Activated T-cell treated with anti-CD3 and anti-CD28 coated beads, Interleukin-2, amount 50 U/mL, for 4 hours (primary cell): ENCODE measurements around the gene RB1. TPM values are rescaled to one million over a fixed set of nuclear protein-coding genes. Genes with fewer than 3 reads are reported as not detected.
"Not testable (repeated sequence)": the region's sequence is repeated elsewhere in the genome, so short reads cannot be mapped to it uniquely, and the experiment has no call there.

Experiments used
- ATAC-seq, 2 donors: fragments of 200-7000 bp; cut with Tn5 transposase; one replicate each; pipeline ENCODE4 v1.10.0; 2021
- DNase-seq: peaks from one replicate; pipeline ENCODE4 v3.0.0-alpha.2; 2020
- H3K27me3 Mint-ChIP-seq: one replicate; pipeline ENCODE4 v1.8.0; 2021; ENCODE audit warnings: low read depth, mixed read lengths
- H3K36me3 Mint-ChIP-seq: one replicate; pipeline ENCODE4 v1.8.0; 2022; ENCODE audit warnings: mixed read lengths; ENCODE audit not compliant: insufficient read depth
- H3K4me1 Mint-ChIP-seq: one replicate; pipeline ENCODE4 v1.8.0; 2021; ENCODE audit warnings: low read depth, mixed read lengths
- H3K4me3 Mint-ChIP-seq: one replicate; pipeline ENCODE4 v1.8.0; 2021; ENCODE audit warnings: mild to moderate bottlenecking, moderate library complexity, mixed read lengths
- H3K9me3 Mint-ChIP-seq: one replicate; pipeline ENCODE4 v1.8.0; 2021; ENCODE audit warnings: mixed read lengths
- total RNA-seq, 3 donors: library from RNA; stranded (reverse); gene quantifications; one replicate each; pipeline ENCODE4 v1.2.1, GENCODE V29; 2021

Gene RB1
- total RNA-seq, 3 donors from 2014 or later: 27.8 to 31.4 (median 30.2) TPM

GRCh38 chr13:48349525-48349924 lies 46.0 kb downstream of the RB1 start:
- ATAC-seq (no peak), DNase-seq (no peak)
- Mint-ChIP-seq H3K36me3 (peaks cover 59% of the 10 kb centered on the region), H3K27me3 (no peaks in the 10 kb centered on the region), H3K9me3 (peaks cover 26% of the 10 kb centered on the region), H3K4me1 (no peaks in the 10 kb centered on the region), H3K4me3 (no peak overlapping the region)

DNA sequence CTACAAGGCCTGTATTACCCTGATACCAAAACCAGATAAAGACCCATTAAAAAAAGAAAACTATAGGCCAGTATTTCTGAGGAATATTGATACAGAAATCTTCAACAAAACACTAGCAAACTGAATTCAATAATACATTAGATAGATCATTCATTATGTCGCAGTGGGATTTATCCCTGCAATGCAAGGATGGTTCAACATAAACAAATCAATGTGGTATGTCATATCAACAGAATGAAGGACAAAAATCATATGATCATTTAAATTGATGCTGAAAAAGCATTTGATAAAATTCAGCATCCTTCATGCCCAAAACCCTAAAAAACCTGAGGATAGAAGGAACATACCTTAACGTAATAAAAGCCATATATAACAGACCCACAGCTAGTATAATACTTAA lies 50.0 kb downstream of the RB1 start:
- no peaks in the 10 kb centered on the region for H3K4me1 Mint-ChIP-seq
- H3K27me3 Mint-ChIP-seq: no peaks in the 10 kb centered on the region
- DNase-seq: no peak
- no peak overlapping the region for H3K4me3 Mint-ChIP-seq
- peaks cover 50% of the 10 kb centered on the region for H3K36me3 Mint-ChIP-seq
- no peak for ATAC-seq
- H3K9me3 Mint-ChIP-seq: peaks cover 32% of the 10 kb centered on the region

DNA sequence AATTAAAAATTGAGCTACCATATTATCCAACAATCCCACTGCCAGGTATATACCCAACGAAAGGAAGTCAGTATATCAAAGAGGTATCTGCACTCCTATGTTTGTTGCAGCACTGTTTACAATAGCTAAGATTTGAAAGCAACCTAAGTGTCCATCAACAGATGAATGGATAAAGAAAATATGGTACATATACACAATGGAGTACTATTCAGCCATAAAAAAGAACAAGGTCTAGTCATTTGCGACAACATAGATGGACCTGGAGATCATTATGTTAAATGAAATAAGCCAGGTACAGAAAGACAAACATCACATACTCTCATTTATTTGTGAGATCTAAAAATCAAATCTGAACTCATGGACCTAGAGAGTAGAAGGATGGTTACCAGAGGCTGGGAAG lies 52.0 kb downstream of the RB1 start:
- ATAC-seq, H3K4me3 Mint-ChIP-seq, H3K27me3 Mint-ChIP-seq: not testable (repeated sequence)

DNA sequence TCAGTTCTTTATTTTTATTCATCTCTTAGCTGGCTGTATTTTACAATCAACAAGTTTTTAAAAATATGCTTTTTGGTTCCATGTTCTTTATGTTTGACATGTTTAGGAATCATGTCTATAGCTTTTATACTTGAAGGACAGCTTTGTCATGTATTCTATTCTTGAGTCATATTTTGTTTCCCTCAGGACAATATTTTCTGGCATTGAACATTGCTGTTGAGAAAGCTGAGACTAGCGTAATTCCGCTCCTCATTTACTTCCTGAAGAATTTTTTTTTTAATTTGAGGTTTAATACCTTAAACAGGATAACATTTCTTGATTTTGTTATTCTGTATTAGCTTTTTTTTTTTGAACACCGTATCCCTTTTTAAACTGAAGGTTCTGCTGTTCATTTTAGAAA lies 53.2 kb downstream of the RB1 start:
- H3K36me3 Mint-ChIP-seq: peaks cover 33% of the 10 kb centered on the region
- DNase-seq: no peak
- H3K4me3 Mint-ChIP-seq: no peak overlapping the region
- ATAC-seq: no peak
- H3K4me1 Mint-ChIP-seq: no peaks in the 10 kb centered on the region
- H3K9me3 Mint-ChIP-seq: peaks cover 25% of the 10 kb centered on the region
- no peaks in the 10 kb centered on the region for H3K27me3 Mint-ChIP-seq

More for the DNA sequence above, 52.0 kb downstream of the RB1 start:
- not testable (repeated sequence) for H3K4me1 Mint-ChIP-seq, DNase-seq
- Mint-ChIP-seq H3K36me3 (peaks cover 43% of the 10 kb centered on the region), H3K9me3 (peaks cover 32% of the 10 kb centered on the region)

DNA sequence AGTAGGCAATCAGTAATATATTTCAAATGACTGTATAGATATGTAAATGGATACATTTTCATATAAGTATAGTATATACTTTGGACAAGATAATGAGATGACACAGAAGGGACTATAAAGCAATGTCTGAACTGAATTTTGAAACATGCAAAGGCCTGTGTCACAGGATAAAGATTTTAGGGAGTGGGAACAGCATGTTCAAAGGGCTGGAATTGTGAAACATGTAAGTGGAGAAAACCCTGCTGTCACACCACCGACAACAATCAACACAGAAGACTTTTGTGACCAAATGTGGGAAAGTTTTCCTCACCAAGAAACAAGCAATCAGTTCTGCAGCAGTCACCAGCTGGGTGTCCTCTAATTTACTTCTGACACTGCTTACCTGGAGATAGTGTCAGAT lies 66.4 kb downstream of the RB1 start:
- ATAC-seq (no peak), DNase-seq (no peak)
- H3K27me3 Mint-ChIP-seq: no peaks in the 10 kb centered on the region
- H3K4me3 Mint-ChIP-seq: no peak overlapping the region
- peaks cover 4% of the 10 kb centered on the region for H3K9me3 Mint-ChIP-seq
- peaks cover 27% of the 10 kb centered on the region for H3K36me3 Mint-ChIP-seq
- H3K4me1 Mint-ChIP-seq: peaks cover 2% of the 10 kb centered on the region

DNA sequence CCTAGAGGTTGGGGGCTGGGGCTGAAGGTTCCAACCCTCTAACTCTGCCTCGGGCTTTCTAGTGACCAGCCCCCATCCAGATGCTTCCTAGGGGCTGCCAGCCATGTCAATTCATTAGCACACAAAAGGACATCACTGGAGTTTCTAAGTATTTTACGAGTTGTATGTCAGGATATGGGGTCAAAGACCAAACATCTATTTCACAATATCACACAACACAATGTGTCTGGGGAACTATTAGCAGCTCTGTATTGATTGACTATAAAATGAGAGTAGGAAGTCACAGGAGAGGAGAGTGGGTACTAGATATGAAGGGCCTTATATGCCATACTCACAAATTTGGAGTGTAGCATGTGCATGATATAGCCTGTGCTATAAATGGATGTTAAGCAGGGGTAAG lies 67.3 kb downstream of the RB1 start:
- H3K36me3 Mint-ChIP-seq: peaks cover 30% of the 10 kb centered on the region
- H3K9me3 Mint-ChIP-seq: peaks cover 4% of the 10 kb centered on the region
- H3K4me1 Mint-ChIP-seq: peaks cover 2% of the 10 kb centered on the region
- H3K27me3 Mint-ChIP-seq: no peaks in the 10 kb centered on the region
- H3K4me3 Mint-ChIP-seq: no peak overlapping the region
- DNase-seq (no peak), ATAC-seq (no peak)

DNA sequence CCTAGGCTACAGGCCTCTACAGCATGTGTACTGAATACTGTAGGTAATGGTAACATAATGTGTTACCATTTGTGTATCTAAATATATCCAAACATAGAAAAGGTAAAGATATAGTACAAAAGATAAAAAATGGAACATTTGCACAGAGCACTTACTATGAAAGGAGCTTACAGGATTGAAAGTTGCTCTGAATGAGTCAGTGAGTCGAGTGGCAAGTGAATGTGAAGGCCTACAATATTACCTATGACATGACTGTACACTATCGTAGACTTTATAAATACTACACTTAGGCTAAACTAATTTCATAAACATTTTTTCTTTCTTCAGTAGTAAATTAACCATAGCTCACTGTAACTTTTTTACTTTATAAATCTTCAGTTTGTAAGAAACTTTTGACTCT lies 74.3 kb downstream of the RB1 start:
- H3K9me3 Mint-ChIP-seq: peaks cover 4% of the 10 kb centered on the region
- H3K4me1 Mint-ChIP-seq: no peaks in the 10 kb centered on the region
- H3K36me3 Mint-ChIP-seq: peaks cover 42% of the 10 kb centered on the region
- no peak for ATAC-seq
- no peaks in the 10 kb centered on the region for H3K27me3 Mint-ChIP-seq
- DNase-seq: no peak
- H3K4me3 Mint-ChIP-seq: no peak overlapping the region

DNA sequence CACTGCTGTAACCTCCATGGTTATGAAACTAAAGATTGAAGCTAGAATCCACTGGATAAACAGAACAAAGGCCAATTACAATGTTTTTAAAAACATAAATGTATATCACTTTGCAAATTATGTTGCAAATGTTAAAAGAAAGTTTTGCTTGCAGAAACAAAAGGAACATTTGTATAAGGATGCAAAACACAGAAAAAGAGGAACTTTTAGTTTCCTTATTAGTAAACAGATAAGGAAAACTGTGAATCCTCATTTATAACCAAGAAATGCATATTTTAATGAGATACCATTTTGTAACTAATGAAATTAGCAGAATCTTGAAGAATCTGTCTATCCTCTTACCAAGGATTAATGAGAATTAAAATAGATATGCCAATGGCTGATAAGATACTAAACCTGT lies 77.0 kb downstream of the RB1 start:
- ATAC-seq: no peak
- DNase-seq: no peak
- no peak overlapping the region for H3K4me3 Mint-ChIP-seq
- peaks cover 36% of the 10 kb centered on the region for H3K36me3 Mint-ChIP-seq
- no peaks in the 10 kb centered on the region for H3K27me3 Mint-ChIP-seq
- H3K9me3 Mint-ChIP-seq: no peaks in the 10 kb centered on the region
- peaks cover 2% of the 10 kb centered on the region for H3K4me1 Mint-ChIP-seq

DNA sequence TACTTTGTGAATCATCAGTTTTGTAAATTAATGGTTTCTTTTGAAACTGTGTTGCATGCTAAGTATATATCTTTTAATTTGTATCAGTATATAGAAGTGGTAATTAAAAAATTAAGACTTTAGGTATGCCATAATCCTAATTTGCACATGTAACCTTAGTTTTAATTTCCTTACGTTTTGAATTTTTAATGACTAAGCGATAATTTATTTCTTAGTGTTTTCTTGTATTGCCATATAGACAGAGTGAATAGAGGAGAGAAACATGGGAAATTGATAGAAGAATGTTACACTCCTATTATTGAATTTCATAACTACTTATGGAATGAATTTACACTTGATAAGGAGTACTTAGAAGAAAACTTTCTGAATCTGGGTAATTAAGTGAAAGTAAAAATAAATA lies 79.8 kb downstream of the RB1 start:
- Mint-ChIP-seq H3K9me3 (no peaks in the 10 kb centered on the region), H3K27me3 (no peaks in the 10 kb centered on the region), H3K4me1 (peaks cover 4% of the 10 kb centered on the region), H3K36me3 (peaks cover 36% of the 10 kb centered on the region), H3K4me3 (no peak overlapping the region)
- no peak for DNase-seq
- no peak for ATAC-seq

- Mint-ChIP-seq H3K36me3 (peaks cover 42% of the 10 kb centered on the region), H3K9me3 (peaks cover 16% of the 10 kb centered on the region), H3K27me3 (no peaks in the 10 kb centered on the region), H3K4me1 (peaks cover 8% of the 10 kb centered on the region), H3K4me3 (no peak overlapping the region)
- DNase-seq (no peak), ATAC-seq (no peak)
Observed at GRCh38 chr13:48386816-48387215, 83.3 kb downstream of the RB1 start.

DNA sequence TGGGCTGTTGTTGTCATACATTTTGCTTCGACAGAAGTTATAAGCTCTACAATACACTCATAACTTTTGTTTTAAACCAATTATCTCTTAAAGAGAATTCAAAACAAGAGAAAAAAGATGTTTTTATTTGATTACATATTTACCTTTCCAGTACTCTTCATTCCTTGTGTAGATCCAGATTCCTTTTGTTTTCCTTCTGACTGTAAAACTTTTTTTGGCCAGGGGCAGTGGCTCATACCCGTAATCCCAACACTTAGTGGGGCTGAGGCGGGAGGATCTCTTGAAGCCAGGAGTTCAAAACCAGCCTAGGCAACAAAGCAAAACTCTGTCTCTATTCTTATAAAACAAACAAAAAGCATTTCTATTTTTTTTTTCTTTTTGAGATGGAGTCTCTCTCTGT lies 87.7 kb downstream of the RB1 start:
- Mint-ChIP-seq H3K36me3 (peaks cover 60% of the 10 kb centered on the region), H3K4me3 (no peak overlapping the region), H3K9me3 (peaks cover 32% of the 10 kb centered on the region), H3K4me1 (peaks cover 7% of the 10 kb centered on the region), H3K27me3 (no peaks in the 10 kb centered on the region)
- no peak for ATAC-seq
- no peak for DNase-seq

- DNase-seq (no peak), ATAC-seq (no peak)
- Mint-ChIP-seq H3K27me3 (no peaks in the 10 kb centered on the region), H3K9me3 (peaks cover 32% of the 10 kb centered on the region), H3K4me1 (peaks cover 11% of the 10 kb centered on the region), H3K4me3 (no peak overlapping the region), H3K36me3 (peaks cover 53% of the 10 kb centered on the region)
Observed at GRCh38 chr13:48393030-48393697, 89.6 kb downstream of the RB1 start.

GRCh38 chr13:48393698-48394085 lies 90.1 kb downstream of the RB1 start:
- Mint-ChIP-seq H3K9me3 (peaks cover 32% of the 10 kb centered on the region), H3K4me3 (no peak overlapping the region), H3K4me1 (peaks cover 16% of the 10 kb centered on the region), H3K27me3 (no peaks in the 10 kb centered on the region), H3K36me3 (peaks cover 50% of the 10 kb centered on the region)
- no peak for DNase-seq
- ATAC-seq: no peak

DNA sequence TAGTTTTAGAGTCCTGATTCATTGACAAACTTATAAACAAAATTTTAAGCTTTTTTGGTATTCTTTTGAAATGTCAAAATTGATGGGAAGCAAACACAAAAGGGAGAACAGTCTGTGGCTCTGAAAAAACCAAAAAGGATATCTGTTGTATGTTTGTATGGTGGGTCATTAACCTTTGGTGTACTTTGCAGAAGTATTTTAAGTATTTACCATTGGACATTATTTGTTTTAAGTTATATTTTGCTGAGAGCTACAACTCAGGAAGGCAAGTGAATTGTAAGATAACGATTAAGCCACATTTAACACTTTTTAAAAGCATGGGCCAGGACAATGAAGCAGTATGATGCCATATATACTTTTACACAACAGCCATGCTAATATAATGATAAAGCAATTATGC lies 94.2 kb downstream of the RB1 start:
- no peak overlapping the region for H3K4me3 Mint-ChIP-seq
- H3K27me3 Mint-ChIP-seq: no peaks in the 10 kb centered on the region
- peaks cover 42% of the 10 kb centered on the region for H3K4me1 Mint-ChIP-seq
- no peak for DNase-seq
- H3K36me3 Mint-ChIP-seq: peaks cover 24% of the 10 kb centered on the region
- ATAC-seq: no peak
- peaks cover 10% of the 10 kb centered on the region for H3K9me3 Mint-ChIP-seq

DNA sequence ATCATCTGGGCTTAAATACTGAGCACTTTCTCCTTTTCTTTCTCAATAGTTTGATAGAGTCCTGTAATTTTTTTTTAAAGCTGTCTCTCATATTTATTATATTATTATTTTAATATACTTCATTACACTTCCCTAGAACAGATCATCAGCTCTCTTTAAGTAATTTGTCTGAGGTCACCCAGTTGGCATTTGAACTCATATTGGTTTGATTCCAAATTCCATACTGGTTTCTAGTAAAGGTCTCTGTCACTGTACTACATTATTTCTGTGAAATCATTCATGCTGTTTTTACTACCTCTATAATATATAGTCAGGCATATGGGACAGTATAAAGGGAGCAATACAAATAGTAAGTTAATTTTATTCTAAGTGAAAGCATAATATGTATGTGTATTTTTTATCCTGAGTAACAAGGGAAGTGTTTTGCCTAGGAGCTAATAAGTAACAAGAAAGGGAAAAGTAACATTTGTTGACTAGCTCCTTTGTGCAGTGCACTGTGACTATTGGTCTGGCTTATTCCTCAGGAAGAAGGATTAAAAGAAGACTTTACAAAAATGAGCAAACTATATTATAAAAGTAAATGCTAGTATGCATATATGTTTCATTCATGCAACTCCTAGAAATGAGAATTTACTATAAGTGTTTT lies 95.0 kb downstream of the RB1 start:
- DNase-seq: no peak
- Mint-ChIP-seq H3K27me3 (no peaks in the 10 kb centered on the region), H3K9me3 (peaks cover 6% of the 10 kb centered on the region), H3K4me3 (no peak overlapping the region), H3K4me1 (peaks cover 49% of the 10 kb centered on the region), H3K36me3 (peaks cover 17% of the 10 kb centered on the region)
- ATAC-seq: no peak
